CD4-positive, alpha-beta T cell treated with Interleukin-4 for 1 hour (primary cell): Measurements from ENCODE around the gene COQ4.

Experiments
- DNase-seq, 2 donors: peaks; one replicate each; pipeline ENCODE4 v3.0.0-alpha.2; 2020 to 2022

The COQ4 gene

GRCh38 chr9:128382261-128382660, 59.6 kb downstream of the COQ4 start:
- DNase-seq = no peak

GRCh38 chr9:128383007-128383753, 60.5 kb downstream of the COQ4 start:
- DNase-seq = no peak
